SK-N-SH (cell line): ENCODE measurements around the gene ACBD7.

Experiments
- CHD2 ChIP-seq: fragments of 150-350 bp; IDR thresholded peaks from 2 replicates; pipeline ENCODE4 v1.6.1; 2018; ENCODE audit warnings: low read length; ENCODE audit not compliant: partially characterized antibody
- EZH2phosphoT487 ChIP-seq: fragments of 200-600 bp; sonication (generic); IDR thresholded peaks from 2 replicates; pipeline ENCODE4 v1.6.1; 2017; ENCODE audit warnings: low read depth, mixed run types, mild to moderate bottlenecking, antibody characterized with exemption, moderate library complexity, borderline replicate concordance
- FOSL2 ChIP-seq: IDR thresholded peaks from 2 replicates; pipeline ENCODE4 v1.4.0; 2012; ENCODE audit warnings: low read depth, mild to moderate bottlenecking, moderate library complexity, borderline replicate concordance
- NRF1 ChIP-seq: IDR thresholded peaks from 2 replicates; pipeline ENCODE4 v1.6.1; 2012; ENCODE audit warnings: low read depth, mild to moderate bottlenecking, low read length
- POLR2AphosphoS5 ChIP-seq: IDR thresholded peaks from 2 replicates; pipeline ENCODE4 v1.6.1; 2012; ENCODE audit warnings: low read depth, low read length
- RAD21 ChIP-seq: IDR thresholded peaks from 2 replicates; pipeline ENCODE4 v1.6.1; 2012; ENCODE audit warnings: mild to moderate bottlenecking, low read length
- RFX5 ChIP-seq: IDR thresholded peaks from 2 replicates; pipeline ENCODE4 v1.6.1; 2012; ENCODE audit warnings: mild to moderate bottlenecking, improper control_type of control experiment, low read length
- TF ChIP-seq, protein P1 (sequence below): fragments of 200-600 bp; sonication (generic); IDR thresholded peaks from 2 replicates; pipeline ENCODE4 v1.6.1; 2017; ENCODE audit warnings: antibody characterized with exemption, mild to moderate bottlenecking, moderate library complexity
- TF ChIP-seq, protein P2 (sequence below): fragments of 150-350 bp; IDR thresholded peaks from 2 replicates; pipeline ENCODE4 v1.6.1; 2016; ENCODE audit warnings: mild to moderate bottlenecking, low read depth, low read length
- TF ChIP-seq, protein P3 (sequence below): IDR thresholded peaks from 2 replicates; pipeline ENCODE4 v1.4.0; 2012; ENCODE audit warnings: low read depth, borderline replicate concordance

DNA sequence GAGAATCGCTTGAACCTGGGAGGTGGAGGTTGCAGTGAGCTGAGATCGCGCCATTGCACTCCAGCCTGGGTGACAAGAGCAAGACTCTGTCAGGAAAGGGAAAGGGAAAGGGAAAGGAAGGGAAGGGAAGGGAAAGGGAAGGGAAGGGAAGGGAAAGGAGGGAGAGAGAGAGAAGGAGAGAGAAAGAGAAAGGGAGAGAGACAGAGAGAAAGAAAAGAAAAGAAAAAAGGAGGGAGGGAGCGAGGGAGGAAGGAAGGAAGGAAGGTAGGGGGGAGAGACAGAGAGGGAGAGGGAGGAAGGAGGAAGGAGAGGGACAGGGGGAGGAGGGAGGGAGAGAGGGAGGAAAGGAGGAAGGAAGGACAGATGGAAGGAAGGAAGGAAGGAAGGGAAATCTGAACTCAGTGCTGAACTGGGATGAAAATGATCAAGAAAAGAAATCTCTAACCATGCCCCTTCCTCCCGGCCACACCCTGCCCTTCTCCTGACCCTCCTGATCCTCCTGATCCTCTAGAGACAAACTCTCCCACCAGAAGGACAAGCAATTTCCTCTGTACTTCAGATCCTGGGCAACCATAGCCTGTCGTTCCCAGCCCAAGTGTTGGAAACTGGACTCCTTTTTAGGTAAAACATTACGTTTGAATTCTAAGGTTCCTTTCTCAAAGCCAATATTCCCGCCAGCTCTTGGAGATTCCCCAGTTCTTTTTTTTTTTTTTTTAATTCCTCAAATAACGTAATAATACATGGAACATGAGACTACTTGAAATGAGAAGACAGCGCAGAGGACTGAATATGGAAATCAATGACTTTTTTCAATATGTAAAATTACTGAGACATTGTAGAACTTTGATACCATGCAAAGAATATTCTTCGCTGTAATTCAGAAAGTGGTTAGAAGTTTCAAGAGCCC, 47.8 kb upstream of the ACBD7 start:
- TF ChIP-seq EZH2phosphoT487 (no peak), RFX5 (no peak), RAD21 (no peak), POLR2AphosphoS5 (no peak), NRF1 (no peak), FOSL2 (no peak), CHD2 (no peak)
- TF ChIP-seq, protein P1, sequence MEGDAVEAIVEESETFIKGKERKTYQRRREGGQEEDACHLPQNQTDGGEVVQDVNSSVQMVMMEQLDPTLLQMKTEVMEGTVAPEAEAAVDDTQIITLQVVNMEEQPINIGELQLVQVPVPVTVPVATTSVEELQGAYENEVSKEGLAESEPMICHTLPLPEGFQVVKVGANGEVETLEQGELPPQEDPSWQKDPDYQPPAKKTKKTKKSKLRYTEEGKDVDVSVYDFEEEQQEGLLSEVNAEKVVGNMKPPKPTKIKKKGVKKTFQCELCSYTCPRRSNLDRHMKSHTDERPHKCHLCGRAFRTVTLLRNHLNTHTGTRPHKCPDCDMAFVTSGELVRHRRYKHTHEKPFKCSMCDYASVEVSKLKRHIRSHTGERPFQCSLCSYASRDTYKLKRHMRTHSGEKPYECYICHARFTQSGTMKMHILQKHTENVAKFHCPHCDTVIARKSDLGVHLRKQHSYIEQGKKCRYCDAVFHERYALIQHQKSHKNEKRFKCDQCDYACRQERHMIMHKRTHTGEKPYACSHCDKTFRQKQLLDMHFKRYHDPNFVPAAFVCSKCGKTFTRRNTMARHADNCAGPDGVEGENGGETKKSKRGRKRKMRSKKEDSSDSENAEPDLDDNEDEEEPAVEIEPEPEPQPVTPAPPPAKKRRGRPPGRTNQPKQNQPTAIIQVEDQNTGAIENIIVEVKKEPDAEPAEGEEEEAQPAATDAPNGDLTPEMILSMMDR, result no peak
- TF ChIP-seq, protein P2, sequence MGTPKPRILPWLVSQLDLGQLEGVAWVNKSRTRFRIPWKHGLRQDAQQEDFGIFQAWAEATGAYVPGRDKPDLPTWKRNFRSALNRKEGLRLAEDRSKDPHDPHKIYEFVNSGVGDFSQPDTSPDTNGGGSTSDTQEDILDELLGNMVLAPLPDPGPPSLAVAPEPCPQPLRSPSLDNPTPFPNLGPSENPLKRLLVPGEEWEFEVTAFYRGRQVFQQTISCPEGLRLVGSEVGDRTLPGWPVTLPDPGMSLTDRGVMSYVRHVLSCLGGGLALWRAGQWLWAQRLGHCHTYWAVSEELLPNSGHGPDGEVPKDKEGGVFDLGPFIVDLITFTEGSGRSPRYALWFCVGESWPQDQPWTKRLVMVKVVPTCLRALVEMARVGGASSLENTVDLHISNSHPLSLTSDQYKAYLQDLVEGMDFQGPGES, result no peak
- TF ChIP-seq, protein P3, sequence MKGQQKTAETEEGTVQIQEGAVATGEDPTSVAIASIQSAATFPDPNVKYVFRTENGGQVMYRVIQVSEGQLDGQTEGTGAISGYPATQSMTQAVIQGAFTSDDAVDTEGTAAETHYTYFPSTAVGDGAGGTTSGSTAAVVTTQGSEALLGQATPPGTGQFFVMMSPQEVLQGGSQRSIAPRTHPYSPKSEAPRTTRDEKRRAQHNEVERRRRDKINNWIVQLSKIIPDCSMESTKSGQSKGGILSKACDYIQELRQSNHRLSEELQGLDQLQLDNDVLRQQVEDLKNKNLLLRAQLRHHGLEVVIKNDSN, result no peak
